ENCODE measurements around the gene CCDC194.

Gene CCDC194, protein sequence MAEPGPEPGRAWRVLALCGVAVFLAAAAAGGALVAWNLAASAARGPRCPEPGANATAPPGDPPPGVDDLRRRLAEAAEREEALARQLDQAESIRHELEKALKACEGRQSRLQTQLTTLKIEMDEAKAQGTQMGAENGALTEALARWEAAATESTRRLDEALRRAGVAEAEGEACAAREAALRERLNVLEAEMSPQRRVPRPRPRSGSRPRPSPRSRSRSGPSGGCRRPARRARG

DNA sequence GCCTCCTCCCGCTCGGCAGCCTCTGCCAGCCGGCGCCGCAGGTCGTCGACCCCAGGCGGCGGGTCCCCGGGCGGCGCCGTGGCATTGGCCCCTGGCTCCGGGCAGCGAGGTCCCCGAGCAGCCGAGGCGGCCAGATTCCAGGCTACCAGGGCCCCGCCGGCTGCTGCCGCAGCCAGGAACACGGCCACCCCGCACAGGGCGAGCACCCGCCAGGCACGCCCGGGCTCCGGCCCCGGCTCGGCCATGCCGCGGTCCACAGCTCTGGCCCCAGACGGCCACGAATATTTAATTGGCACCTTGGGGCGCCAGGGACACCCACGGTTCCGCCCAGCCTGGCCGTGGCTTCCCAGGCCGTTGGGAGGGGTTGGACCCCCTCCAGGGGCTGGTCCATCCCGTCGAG is at the start of gene CCDC194:
TSS of gene CCDC194 (minus strand) at position 283 of the 400 bp plus-strand sequence. CDS start at position 245, 38 bp downstream.
- DNase-seq: no peak

DNA sequence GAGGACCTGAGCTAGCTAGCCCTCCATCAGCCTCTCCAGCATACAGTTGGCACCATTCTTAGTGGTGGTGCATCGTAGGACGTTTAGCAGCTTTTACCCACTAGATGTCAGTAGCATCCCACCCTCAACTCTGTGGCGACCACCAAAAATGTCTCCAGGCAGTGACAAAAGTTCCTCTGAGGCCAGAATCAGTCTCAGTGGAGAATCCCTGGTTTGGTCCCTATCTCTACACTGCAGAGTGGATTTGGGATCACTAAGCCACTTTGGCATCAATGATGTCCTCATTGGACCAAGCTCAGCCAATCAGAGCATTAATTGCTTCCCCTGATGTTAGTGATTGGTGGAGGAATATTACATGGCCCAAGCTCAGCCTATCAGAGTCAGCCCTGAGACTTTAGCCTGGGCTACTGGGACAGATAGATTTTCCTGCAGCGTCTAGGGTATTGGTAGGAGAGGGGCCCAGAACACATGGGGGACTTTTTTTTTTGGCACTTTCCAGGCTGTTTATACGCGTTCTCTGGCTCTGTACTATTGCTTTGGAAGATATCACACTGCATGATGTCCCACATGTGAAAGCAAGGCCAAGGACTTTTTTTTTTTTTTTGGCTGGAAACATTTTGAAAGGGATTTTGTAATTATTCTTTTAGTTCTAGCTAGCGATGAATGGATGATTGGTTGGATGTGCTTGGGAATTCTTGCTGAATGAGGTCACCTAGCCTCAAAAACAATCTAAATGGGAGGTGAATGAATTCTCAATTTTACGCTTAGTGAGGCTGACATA is 47.4 kb upstream of the CCDC194 start:
- no peak for DNase-seq

DNA sequence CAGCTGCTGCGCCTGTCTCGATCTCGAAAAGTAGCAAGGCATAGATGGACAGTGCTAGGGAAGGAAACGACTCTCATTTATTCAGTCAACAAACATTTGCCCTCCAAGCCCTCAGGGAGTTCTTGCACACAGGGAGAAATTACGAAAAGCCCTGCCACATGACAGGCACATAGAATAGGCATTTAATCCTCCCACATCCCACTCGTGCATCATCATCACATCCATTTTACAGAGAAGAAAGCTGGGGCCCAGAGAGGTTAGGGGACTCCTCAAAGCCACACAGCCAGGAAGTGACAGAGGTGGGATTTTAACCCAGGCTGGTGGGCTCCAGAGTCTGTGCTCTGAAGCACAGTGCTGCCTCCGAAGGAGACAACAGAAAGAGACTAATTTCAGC is 42.9 kb upstream of the CCDC194 start:
- no peak for DNase-seq

DNA sequence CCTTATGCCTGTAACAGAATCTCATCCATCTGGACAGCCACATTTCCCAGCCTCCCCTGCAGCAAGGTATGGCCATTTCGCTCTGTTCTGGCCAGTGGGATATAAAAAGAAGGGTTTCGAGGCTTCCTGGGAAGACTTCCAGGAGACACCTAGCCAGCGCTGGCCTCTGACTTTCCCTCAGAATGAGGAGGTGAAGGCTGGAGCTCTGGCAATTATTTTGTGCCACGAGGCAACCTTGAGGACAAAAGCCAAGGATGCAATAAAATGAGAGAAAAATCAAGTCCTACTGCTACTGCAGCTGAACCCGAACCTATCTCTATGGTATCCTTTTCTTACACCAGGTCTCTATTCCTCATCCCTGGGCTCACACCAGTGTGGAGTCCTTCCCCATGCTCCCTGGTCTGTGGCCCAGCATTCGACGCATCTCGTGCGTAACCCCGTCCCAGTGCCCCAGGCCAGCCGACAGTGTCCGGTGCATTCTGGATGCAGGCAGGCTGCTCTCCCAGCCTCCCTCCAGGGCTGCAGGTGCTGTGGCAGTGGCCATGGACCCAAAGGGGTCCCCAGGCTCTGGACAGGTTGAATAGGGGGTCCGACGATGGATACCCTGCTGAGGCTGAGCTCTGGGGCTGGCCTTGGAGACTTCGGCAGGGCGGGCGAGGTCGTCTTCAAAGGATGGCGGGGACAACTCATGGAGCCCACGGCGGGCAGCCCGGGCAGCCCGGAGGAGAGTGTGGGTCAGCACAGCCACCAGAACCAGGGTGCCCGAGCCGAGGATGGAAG is 42.3 kb upstream of the CCDC194 start:
- DNase-seq: no peak

DNA sequence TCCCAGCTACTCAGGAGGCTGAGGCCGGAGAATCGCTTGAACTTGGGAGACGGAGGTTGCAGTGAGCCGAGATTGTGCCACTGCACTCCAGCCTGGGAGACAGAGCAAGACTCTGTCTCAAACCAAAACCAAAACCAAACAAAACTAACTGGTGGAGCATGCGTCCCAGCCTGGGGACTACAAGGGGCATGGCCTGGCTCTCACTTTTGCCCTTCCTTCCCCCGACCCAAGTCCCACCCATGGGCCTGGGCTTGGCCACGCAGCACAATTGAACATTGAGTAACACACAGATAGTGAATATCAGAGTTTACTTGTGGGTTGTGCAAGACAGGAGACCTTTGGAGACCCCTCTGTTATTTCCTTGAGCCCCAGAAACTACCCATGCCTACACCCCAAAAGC is 41.2 kb upstream of the CCDC194 start:
- DNase-seq: no peak

DNA sequence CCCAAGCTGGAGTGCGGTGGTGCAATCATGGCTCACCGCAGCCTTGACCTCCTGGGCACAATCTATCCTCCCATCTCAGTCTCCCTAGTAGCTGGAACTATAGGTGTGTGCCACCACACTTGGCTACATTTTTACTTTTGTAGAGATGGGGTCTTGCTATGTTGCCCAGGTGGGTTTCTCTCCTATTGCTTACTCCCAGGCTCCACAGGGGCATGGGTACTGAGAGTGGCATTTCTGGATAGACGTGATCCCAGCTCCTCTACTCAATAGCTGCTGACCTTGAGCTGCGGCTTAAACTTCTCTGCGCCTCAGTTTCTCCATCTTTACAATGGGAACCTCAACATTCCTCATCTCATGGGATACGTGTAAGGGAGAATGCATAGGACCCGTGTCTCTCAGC is 37.4 kb upstream of the CCDC194 start:
- DNase-seq: no peak

DNA sequence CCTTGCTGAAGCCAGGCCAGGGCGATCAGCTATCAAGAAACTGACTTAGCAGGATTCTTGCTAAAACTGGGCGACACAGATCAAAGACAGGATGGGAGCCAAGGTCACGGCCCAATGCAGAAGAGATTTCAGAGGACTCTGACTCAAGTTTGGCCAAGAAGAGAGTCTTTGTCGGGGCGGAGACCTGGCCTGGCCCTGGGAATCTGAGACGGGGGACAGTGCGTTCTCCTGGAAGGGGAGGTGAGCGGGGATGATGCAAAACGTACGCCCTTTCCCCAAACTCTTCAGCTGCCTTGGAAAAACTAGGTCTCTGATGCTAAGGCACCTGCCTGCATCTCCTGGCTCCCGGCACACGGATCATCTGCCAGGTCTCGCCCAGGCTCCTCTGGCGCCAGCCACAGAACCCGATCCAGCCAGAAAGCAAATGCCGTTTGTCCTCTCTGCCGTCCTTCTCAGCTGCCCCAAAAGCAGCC is 35.7 kb upstream of the CCDC194 start:
- DNase-seq: no peak

DNA sequence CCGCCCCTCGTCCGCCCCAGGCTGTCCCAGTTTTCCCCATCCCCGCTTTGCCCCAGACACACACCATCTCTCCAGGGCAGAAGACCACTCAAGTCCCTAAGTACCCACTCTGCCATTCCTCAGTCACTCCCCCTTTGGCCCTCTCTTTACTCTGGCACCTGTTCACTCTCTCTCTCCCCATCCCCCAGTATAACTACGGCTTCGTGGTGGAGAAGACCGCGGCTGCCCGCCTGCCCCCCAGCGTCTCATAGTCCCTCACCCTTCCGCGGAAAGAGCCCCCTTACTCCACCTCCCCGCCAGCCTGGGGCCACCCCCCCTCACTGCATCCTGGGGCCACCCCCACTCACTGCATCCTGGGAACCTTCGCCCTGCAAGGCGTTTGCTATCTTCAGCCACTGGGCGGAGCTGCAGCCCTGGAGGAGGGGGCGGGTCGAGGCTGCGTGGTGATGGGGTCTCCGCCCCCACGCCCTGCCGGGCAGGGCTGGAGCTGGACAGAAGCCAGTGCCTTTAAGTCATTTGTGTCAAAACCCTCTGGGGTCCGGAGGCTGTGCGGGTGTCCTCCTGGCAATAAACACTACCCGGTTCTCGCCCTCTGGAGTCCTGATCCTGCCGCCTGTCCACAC is 30.9 kb upstream of the CCDC194 start:
- DNase-seq: peak; percentile 54

DNA sequence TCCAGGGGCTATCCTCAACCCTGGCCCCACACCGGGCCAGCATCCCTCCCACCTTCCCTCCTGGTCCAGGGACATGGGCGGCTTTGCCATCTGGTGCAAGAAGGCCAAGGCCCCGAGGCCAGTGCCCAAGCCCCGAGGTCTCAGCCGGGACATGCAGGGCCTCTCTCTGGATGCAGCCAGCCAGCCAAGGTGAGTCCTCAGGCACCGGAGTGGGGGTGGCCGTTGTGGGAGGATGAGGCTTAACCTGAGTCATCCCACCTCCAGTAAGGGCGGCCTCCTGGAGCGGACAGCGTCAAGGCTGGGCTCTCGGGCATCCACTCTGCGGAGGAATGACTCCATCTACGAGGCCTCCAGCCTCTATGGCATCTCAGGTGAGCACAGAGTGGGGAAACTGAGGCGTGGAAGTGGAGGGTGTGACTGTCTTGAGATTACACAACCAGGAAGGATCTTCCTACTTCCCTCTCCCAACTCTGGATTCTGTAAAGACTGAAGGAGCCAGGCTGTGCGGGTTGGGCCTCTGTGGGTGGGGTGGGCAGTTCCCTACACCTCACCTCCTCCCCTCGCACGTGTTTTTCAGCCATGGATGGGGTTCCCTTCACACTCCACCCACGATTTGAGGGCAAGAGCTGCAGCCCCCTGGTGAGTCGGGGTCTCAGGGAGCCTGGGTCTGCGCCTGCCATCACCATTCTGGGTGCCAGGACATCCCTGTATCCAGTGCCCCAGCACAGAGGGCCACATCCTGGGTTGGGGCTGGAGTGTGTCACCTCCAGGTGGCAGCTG is 29.6 kb upstream of the CCDC194 start:
- no peak for DNase-seq

DNA sequence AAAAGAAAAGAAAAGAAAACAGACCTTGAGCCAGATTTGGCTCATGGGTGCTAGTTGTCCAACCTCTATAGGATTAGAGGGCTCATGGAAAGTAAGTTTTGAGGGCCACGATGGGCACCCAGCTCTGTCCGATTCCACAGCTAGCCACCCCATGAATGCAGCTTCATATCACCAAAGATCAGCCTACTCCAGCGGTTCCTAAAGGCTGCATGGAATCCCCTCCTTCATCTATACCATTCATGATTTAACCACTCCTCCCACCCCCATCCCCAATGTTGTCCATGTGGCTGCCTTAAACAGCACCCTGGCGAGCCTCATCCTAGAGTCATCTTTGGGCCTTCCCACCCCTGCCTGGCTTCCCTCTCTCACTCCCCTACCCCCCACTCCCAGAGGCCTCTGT is 27.9 kb upstream of the CCDC194 start:
- no peak for DNase-seq

DNA sequence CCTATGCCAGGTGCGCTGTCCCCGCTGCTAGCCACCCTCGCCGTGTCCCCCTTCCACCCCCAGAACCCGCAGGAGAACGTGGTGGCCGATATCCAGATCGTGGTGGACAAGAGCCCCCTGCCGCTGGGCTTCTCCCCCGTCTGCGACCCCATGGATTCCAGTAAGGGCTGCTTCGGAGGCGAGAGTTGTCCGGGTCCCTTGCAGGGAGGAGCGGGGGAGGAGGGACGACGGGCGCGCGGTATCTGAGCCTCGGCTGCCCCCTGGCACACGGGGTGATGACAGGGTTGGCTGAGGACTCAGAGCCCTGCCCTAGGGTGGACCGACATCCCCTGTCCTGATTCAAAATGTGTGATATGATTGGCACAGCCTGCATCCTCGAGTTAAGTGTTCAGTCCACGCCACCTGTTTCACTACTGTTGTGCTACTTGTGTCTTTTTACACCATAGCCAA is 26.5 kb upstream of the CCDC194 start:
- DNase-seq: peak; percentile 32

DNA sequence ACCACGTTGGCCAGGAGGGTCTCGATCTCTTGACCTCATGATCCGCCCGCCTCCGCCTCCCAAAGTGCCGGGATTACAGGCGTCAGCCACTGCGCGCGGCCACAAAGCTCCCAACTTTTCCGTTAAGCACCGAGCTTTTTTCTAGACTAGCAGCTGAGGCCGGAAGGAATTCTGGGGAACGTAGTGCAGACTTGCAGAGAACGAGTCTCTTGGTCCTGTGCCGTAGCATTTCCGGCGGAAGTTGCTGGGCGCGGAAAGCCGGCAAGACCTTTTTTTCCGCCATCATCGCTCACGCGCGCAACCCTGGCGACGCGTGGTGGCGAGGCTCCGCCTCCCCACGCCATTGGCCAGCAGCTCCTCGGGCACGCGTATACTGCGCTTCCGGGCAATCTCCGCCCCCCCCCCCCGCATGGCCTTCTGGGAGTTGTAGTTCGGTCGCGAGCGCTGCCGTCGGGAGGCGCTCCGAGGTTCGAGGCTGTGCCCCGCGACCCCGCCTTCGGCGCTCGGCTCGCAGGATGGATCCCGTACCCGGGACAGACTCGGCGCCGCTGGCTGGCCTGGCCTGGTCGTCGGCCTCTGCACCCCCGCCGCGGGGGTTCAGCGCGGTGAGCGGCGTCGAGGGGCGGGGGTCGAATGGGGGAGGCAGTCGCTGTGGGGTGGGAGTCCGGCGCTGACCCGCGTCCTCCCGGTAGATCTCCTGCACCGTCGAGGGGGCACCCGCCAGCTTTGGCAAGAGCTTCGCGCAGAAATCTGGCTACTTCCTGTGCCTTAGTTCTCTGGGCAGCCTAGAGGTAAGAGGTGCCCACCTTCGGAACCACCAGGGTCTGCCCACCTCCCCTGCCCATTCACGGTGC is 25.9 kb upstream of the CCDC194 start, which contains the start of gene MVB12A:
TSS of gene MVB12A (plus strand) at position 427 of the 854 bp plus-strand sequence. CDS start at position 516, 89 bp downstream.
- peak; percentile 98 for DNase-seq

DNA sequence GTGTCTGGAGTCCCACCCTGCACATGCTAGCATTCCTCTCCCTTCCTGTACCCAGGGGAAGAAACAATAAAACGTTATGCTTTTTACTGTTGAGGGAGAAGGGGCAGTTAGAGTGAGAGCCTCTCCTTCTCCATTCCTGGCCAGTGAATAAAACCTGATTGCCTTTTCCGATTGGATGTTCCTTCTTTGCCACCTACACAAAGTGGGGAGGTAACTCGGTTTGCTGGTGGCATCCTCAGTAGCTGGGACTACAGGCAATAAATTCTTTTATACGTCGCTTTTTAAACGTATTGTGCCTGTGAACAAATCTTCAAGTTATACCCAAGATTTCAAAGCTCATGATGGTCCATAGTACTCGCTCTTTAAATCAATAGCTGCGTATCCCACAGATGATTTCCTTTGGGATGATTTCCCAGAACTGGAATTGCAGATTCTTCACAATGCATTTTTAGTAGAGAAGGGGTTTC is 25.2 kb upstream of the CCDC194 start:
- DNase-seq: no peak

DNA sequence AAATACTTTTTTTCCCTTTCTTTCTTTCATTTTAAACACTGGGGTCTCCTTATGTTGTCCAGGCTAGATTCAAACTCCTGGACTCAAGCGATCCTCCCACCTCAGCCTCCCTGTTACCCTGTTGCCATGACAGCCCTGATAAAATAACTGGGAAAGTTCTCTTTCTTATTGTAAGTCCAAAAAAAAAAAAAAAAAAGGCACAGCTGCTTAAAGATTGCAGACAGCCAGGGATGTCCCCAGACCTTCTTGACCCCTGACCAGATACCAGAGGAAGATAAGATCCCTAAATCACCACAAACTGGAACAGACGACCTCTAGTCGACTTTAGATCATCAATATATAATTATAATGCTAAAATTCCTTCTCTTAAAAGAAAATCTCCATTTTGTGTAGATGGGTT is 24.7 kb upstream of the CCDC194 start:
- DNase-seq: no peak

DNA sequence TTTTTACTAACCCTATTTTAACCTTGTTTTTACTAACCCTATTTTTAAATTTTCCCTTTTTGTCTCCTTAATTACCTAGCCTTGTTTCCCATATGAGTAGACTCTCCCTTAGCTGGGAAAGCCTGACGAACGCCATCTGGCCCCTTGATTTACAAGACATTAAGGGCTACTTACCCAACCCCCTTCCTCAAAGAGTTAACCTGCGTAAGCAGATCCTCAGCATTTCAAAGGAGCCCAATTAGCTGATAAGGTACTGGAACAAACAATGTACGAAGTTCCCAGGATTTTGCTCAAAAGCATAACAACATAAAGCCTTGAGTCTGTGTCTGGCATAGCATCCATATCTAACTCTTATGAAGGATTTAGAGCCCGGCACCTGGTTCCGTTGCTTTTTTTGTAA is 21.1 kb upstream of the CCDC194 start:
- no peak for DNase-seq

DNA sequence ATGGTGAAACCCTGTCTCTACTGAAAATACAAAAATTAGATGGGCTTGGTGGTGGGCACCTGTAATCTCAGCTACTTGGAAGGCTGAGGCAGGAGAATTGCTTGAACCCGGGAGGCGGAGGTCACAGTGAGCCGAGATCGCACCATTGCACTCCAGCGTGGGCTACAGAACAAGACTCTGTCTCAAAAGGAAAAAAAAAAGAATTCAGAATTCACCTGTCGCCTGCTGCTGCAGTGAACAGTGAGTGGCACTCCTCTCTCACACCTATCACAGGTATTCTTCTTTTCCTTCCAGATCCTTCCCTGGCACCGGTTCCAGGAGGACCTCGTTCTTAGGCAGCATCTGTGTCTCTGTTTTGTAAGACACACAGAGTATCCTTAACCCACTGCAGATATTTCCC is 20.1 kb upstream of the CCDC194 start:
- DNase-seq: no peak

DNA sequence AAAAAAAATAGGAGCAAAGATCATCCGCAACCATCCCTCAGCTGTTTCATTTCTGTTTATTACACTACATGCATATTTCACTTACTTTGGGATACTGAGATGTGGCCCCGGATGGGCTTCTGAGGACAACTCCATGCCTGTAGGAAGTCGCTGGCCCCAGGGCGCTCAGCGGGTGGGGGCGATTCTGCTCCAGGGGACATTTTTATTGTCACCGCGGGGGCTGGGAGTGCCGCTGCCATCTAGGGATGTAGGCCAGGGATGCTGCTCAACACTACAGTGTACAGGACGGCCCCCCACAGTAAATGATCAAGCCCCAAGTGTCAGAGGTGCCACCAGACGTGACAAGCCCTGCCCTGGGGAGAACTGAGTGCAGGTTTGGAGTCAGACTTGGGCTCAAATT is 17.8 kb upstream of the CCDC194 start:
- no peak for DNase-seq

DNA sequence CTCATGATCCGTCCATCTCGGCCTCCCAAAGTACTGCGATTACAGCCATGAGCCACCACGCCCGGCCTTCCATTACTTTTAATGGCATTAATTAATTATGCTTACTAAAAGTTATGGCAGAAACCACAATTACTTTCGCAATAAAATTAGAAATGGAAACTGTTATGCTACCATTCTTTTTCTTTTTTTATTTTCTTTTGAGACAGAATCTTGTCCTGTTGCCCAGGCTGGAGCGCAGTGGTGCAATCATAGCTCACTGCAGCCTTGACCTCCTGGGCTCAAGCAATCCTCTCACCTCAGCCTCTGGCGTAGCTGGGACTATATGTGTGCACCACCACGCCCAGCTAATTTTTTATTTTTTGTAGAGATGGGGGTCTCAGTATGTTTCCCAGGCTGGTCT is 16.0 kb upstream of the CCDC194 start:
- no peak for DNase-seq

DNA sequence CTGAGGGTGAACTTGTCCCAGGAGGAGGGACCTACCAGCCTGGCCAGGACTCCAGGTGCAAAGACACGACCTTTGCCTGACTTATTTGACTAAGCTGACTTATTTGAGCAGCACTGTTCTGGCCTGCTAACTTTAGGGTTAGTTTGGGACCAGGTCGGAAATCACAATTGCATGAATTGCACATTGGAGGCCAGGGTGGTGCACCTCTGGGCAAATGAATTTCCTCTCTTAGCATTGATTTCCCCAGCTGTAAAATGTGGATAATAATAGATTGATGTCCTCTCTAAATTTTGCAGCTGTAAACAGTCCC is 12.8 kb upstream of the CCDC194 start:
- no peak for DNase-seq

DNA sequence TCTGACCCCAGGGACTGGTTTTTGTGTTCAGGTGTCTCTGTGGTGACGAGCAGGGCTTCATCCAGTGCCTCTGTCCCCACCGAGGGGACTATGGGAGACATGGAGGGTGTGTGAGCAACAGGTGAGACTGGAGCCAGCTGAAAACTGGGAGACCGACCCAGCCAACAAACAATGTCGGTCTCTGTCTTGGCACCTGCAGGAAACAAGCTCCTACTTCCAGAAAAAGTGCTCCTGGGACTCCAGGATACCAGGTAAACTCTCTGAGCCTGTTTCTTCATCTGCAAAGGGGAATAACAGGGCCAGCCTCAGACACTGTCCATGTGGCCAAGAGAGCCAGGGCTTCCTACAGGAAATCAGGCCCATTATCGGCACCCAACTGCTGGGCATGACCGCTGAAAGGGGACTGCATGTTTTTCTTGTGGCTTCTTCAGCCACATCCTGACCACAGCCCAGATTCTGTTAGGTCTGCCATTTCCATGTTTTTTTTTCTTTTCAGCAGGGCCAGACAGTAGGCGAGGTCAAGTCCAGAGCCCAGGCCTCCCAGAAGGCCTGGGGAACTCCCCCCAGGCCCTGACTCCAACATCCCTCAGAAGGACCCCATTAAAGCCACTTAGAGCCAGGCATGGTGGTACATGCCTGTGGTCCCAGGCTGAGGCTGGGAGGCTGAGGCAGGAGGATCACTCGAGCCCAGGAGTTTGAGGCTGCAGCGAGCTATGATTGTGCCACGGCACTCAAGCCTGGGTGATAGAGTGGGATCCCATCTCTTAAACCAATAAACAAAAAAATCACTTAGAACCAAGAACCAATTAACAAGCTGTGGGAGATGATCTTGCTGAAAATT is 12.3 kb upstream of the CCDC194 start:
- DNase-seq: no peak
